Common myeloid progenitor, CD34-positive (primary cell): ENCODE results near the gene RNASET2.
"Not testable (repeated sequence)": the region's sequence is repeated elsewhere in the genome, so short reads cannot be mapped to it uniquely, and the experiment has no call there.

Source experiments
- CTCF ChIA-PET: fragments of 350-600 bp; sonication (Branson Sonifier 250); formaldehyde crosslinking; loops from one replicate; lab custom pipeline; 2021; ENCODE audit warnings: antibody characterized with exemption; lab: Charles Lee
- POLR2A ChIA-PET: fragments of 350-600 bp; sonication (Branson Sonifier 250); formaldehyde crosslinking; loops from one replicate; lab custom pipeline; 2021; ENCODE audit warnings: antibody characterized with exemption; lab: Charles Lee
- DNase-seq, 3 donors: peaks; one replicate each; pipeline versions ENCODE4 v3.0.0 to v3.0.0-alpha.2; 2013
- H3K27ac ChIP-seq, 2 experiments: 1 replicate in 1 of 2; 2 replicates in 1 of 2; pipeline ENCODE4 v1.7.0; 2013; ENCODE audit warnings: inconsistent platforms in 2 of 2, low read length in 2 of 2, mild to moderate bottlenecking in 2 of 2, low read depth in 1 of 2, moderate library complexity in 1 of 2; ENCODE audit not compliant: severe bottlenecking in 2 of 2, insufficient read depth in 1 of 2, poor library complexity in 1 of 2
- H3K27me3 ChIP-seq, 5 experiments: replicated peaks in 2 of 5; 1 replicate in 3 of 5; 2 replicates in 2 of 5; pipeline versions ENCODE4 v1.6.1 to v1.7.0; 2013; ENCODE audit warnings: low read length in 4 of 5, mild to moderate bottlenecking in 2 of 5, moderate library complexity in 2 of 5, inconsistent platforms in 1 of 5; ENCODE audit not compliant: insufficient read depth in 5 of 5, control insufficient read depth in 4 of 5
- H3K36me3 ChIP-seq, 4 experiments: 1 replicate in 2 of 4; 2 replicates in 2 of 4; pipeline versions ENCODE4 v1.6.1 to v1.7.0; 2013; ENCODE audit warnings: low read length in 3 of 4, control low read depth in 1 of 4, mild to moderate bottlenecking in 1 of 4; ENCODE audit not compliant: control insufficient read depth in 4 of 4, insufficient read depth in 4 of 4
- H3K4me1 ChIP-seq, 4 experiments: 1 replicate in 3 of 4; 2 replicates in 1 of 4; pipeline versions ENCODE4 v1.6.1 to v1.7.1; 2013; ENCODE audit warnings: low read length in 3 of 4, mild to moderate bottlenecking in 3 of 4, control low read depth in 1 of 4, inconsistent platforms in 1 of 4, moderate library complexity in 1 of 4; ENCODE audit not compliant: control insufficient read depth in 4 of 4, insufficient read depth in 4 of 4; ENCODE audit errors: control extremely low read depth in 1 of 4
- H3K4me3 ChIP-seq, 7 experiments: 1 replicate in 4 of 7; 2 replicates in 3 of 7; pipeline versions ENCODE4 v1.5.1 to v1.7.0; 2013; ENCODE audit warnings: mild to moderate bottlenecking in 7 of 7, low read length in 6 of 7, moderate library complexity in 6 of 7, inconsistent platforms in 2 of 7, low read depth in 2 of 7, control low read depth in 1 of 7; ENCODE audit not compliant: insufficient read depth in 4 of 7, control insufficient read depth in 1 of 7; ENCODE audit errors: extremely low read depth in 1 of 7
- H3K9me3 ChIP-seq, 5 experiments: 1 replicate in 4 of 5; 2 replicates in 1 of 5; pipeline versions ENCODE4 v1.6.1 to v1.7.1; 2013; ENCODE audit warnings: low read length in 4 of 5, mild to moderate bottlenecking in 2 of 5, inconsistent platforms in 1 of 5, low read depth in 1 of 5, moderate library complexity in 1 of 5; ENCODE audit not compliant: control insufficient read depth in 4 of 5, insufficient read depth in 2 of 5; ENCODE audit errors: control extremely low read depth in 1 of 5
- WGBS: methylation state at CpG from one replicate; pipeline ENCODE4 v1.1.5; 2013; ENCODE audit not compliant: insufficient coverage; 5-methylcytosine and 5-hydroxymethylcytosine counted together

Gene RNASET2

DNA sequence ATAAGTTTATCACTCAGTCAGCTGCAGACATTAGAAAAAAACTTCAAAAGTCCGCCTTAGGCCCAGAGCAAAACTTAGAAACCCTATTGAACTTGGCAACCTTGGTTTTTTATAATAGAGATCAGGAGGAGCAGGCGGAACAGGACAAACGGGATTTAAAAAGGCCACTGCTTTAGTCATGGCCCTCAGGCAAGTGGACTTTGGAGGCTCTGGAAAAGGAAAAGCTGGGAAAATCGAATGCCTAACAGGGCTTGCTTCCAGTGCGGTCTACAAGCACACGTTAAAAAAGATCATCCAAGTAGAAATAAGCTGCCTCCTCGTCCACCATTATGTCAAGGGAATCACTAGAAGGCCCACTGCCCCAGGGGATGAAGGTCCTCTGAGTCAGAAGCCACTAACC lies 61.7 kb downstream of the RNASET2 start:
- POLR2A ChIA-PET, H3K9me3 ChIP-seq, H3K4me3 ChIP-seq, DNase-seq, H3K27me3 ChIP-seq, H3K27ac ChIP-seq, H3K4me1 ChIP-seq, H3K36me3 ChIP-seq, CTCF ChIA-PET: not testable (repeated sequence)
- WGBS = 93% methylated on average over 6 of the region's 7 CpGs

DNA sequence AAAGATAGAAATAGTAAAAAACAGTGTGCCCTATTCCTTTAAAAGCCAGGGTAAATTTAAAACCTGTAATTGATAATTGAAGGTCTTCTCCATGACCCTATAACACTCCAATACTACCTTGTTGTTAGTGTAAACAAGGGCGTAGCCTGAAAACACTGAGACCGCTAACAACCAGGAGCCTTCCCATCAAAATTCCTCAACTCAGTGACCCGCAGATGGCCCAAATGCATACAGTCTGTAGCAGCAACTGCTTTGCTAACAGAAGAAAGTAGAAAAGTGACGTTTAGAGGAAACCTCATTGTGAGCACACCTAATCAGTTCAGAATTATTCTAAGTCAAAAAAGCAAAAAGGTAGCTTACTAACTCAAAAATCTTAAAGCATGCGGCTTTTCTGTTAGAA lies 63.9 kb downstream of the RNASET2 start:
- POLR2A ChIA-PET, H3K36me3 ChIP-seq, DNase-seq, H3K27ac ChIP-seq, H3K9me3 ChIP-seq, H3K4me3 ChIP-seq, CTCF ChIA-PET, H3K4me1 ChIP-seq, H3K27me3 ChIP-seq: not testable (repeated sequence)
- 63% methylated on average over 3 of the region's 5 CpGs for WGBS

DNA sequence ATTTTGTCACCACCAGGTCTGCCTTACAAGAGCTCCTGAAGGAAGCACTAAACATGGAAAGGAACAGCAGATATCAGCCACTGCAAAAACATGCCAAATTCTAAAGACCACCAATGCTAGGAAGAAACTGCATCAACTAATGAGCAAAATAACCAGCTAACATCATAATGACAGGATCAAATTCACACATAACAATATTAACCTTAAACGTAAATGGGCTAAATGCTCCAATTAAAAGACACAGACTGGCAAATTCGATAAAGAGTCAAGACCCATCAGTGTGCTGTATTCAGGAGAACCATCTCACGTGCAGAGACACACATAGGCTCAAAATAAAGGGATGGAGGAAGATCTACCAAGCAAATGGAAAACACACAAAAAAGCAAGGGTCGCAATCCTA lies 69.6 kb downstream of the RNASET2 start:
- H3K27ac ChIP-seq, H3K9me3 ChIP-seq, POLR2A ChIA-PET, H3K4me3 ChIP-seq, CTCF ChIA-PET, H3K36me3 ChIP-seq, DNase-seq, H3K27me3 ChIP-seq, H3K4me1 ChIP-seq: not testable (repeated sequence)
- no CpG with 5 or more reads among the region's 4 CpGs for WGBS

GRCh38 chr6:166884958-166885357 lies 71.4 kb downstream of the RNASET2 start:
- H3K4me3 ChIP-seq, H3K27me3 ChIP-seq, POLR2A ChIA-PET, DNase-seq, CTCF ChIA-PET, H3K27ac ChIP-seq, H3K9me3 ChIP-seq, H3K4me1 ChIP-seq, H3K36me3 ChIP-seq: not testable (repeated sequence)
- 88% methylated on average over 8 of the region's 11 CpGs for WGBS

GRCh38 chr6:166879594-166879993 lies 76.8 kb downstream of the RNASET2 start:
- Histone ChIP-seq H3K4me1 (no peaks in the 10 kb centered on the region), H3K27ac (no peak overlapping the region), H3K9me3 (peaks cover 0 to 3% (median 2%) of the 10 kb centered on the region in 5 experiments), H3K36me3 (no peaks in the 10 kb centered on the region), H3K27me3 (peaks cover 0 to 2% (median 0%) of the 10 kb centered on the region in 5 experiments), H3K4me3 (no peak overlapping the region)
- WGBS = no CpG with 5 or more reads among the region's 1 CpG
- DNase-seq = no peak
- ChIA-PET CTCF (interaction anchor here (1.1 kb wide), 1 partner anchor 103 kb away, joined by 3 read pairs; no protein-coding TSS in a partner anchor), POLR2A (no interaction called here)
